K562 (cell line): ENCODE data around the gene HOXB1. TPM values are rescaled to one million over a fixed set of nuclear protein-coding genes. Genes with fewer than 3 reads are reported as not detected.

ENCODE experiments used
- ARID2 ChIP-seq: fragments of 450-650 bp; IDR thresholded peaks from 2 replicates; pipeline ENCODE4 v1.6.1; 2017; ENCODE audit warnings: antibody characterized with exemption, mild to moderate bottlenecking
- CHD4 ChIP-seq: fragments of 200-600 bp; sonication (generic); IDR thresholded peaks from 3 replicates; pipeline ENCODE4 v1.6.1; 2012; ENCODE audit warnings: low read depth, mild to moderate bottlenecking, mixed read lengths, low read length, inconsistent platforms; ENCODE audit not compliant: insufficient read depth, insufficient replicate concordance, poor library complexity, severe bottlenecking
- DEAF1 ChIP-seq: fragments of 450-650 bp; formaldehyde crosslinking; IDR thresholded peaks from 2 replicates; pipeline ENCODE4 v1.4.0; 2020; ENCODE audit warnings: mild to moderate bottlenecking, moderate library complexity
- E2F5 ChIP-seq: sonication (generic); formaldehyde crosslinking; IDR thresholded peaks from 2 replicates; pipeline ENCODE4 v1.8.0; 2022; ENCODE audit warnings: mild to moderate bottlenecking, missing genetic modification reagents
- FOXJ2 ChIP-seq: fragments of 200-800 bp; sonication (Bioruptor generic); IDR thresholded peaks from 2 replicates; pipeline ENCODE4 v1.6.1; 2016; ENCODE audit warnings: missing genetic modification characterization, missing compliant biosample characterization
- MCM5 ChIP-seq: fragments of 450-650 bp; IDR thresholded peaks from 2 replicates; pipeline ENCODE4 v1.6.1; 2016; ENCODE audit warnings: low read depth
- RERE ChIP-seq: sonication (generic); formaldehyde crosslinking; IDR thresholded peaks from 2 replicates; pipeline ENCODE4 v1.8.0; 2023; ENCODE audit warnings: missing genetic modification reagents, mild to moderate bottlenecking, borderline replicate concordance
- TSHZ1 ChIP-seq: fragments of 250-450 bp; sonication (Bioruptor Pico); IDR thresholded peaks from 2 replicates; pipeline ENCODE4 v1.4.0; 2020; ENCODE audit warnings: mild to moderate bottlenecking, moderate library complexity
- VEZF1 ChIP-seq: fragments of 200-800 bp; sonication (Bioruptor generic); IDR thresholded peaks from 2 replicates; pipeline ENCODE4 v1.6.1; 2017; ENCODE audit warnings: missing genetic modification characterization, missing compliant biosample characterization
- ZNF561 ChIP-seq: fragments of 450-650 bp; formaldehyde crosslinking; conservative IDR thresholded peaks from 2 replicates; pipeline ENCODE4 v1.4.0; 2020; ENCODE audit warnings: mild to moderate bottlenecking, moderate library complexity
- polyA plus RNA-seq, 8 experiments: library from polyadenylated mRNA; depleted of rRNA in 4 of 8; stranded (reverse) in 5 of 8; unstranded in 3 of 8; fragments of >200 nt; fragmentation: Nextera tagmentation in 2 of 8; fragmentation: Illumina TruSeq in 1 of 8; extraction: Ambion mirVana in 2 of 8; extraction: Trizol in 1 of 8; gene quantifications; 2 replicates each; pipeline versions ENCODE4 v1.2.1 to v1.2.3, GENCODE V29; 2011 to 2014; ENCODE audit warnings: inconsistent platforms in 1 of 8, missing spikeins in 1 of 8
- total RNA-seq, 7 experiments: library from RNA; depleted of rRNA in 6 of 7; stranded (reverse); fragments of >200 nt in 6 of 7; fragmentation: Illumina TruSeq in 2 of 7; extraction: Trizol in 2 of 7; gene quantifications; 2 replicates each; pipeline versions ENCODE4 v1.2.1 to v1.2.3, GENCODE V29; 2011 to 2021; ENCODE audit warnings: low replicate concordance in 1 of 7

Gene HOXB1
- total and polyA plus RNA-seq, 9 of the 15 experiments (the other 6 are each of a cell fraction or from before 2014, with no cell fraction given), result 0.04 TPM; not detected in 8

GRCh38 chr17:48492401-48493298, 38.2 kb downstream of the HOXB1 start (continued):
- TF ChIP-seq VEZF1 (peak; percentile 59), E2F5 (CRISPR knock-in tag) (no peak), RERE (CRISPR knock-in tag) (no peak), ZNF561 (CRISPR knock-in tag) (no peak), CHD4 (no peak), DEAF1 (peak; percentile 84), ARID2 (peak; percentile 87), FOXJ2 (tag) (no peak), MCM5 (no peak), TSHZ1 (CRISPR knock-in tag) (no peak; the same call in 1 of the 2 replicates)
